Measurements from ENCODE around the gene SMPD1. TPM values are rescaled to one million over a fixed set of nuclear protein-coding genes. Genes with fewer than 3 reads are reported as not detected.
A peak's percentile ranks its signal among the peaks of the same experiment; 100 is the strongest.

Gene SMPD1
- polyA plus RNA-seq, 4 donors: 22.0 to 41.2 (median 29.3) TPM

DNA sequence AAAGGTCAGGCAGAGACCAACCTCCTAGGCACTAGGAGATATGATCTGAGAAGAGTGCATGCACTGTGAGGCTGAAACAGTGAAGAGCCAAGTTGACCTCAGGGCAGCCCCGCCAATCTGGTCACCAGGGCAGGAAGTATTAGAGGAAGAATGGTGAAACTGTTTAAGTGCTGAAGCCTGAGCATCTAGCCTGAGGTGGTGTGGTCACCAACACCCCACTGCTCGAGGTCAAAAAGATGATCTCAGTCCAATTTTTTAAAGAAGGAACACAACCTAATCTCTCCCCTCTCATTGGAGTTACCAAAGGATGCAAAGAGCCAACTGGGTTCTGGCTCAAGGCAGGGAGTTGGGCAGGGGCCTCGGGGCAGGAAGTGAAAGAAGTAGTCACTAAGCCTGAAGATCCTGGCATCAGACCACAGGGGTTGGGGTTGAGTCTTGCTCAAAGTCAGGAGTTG, 24.6 kb downstream of the SMPD1 start:
- WGBS, 3 donors: 63 to 83% (median 65%) methylated on average over 3 of the region's 3 CpGs

DNA sequence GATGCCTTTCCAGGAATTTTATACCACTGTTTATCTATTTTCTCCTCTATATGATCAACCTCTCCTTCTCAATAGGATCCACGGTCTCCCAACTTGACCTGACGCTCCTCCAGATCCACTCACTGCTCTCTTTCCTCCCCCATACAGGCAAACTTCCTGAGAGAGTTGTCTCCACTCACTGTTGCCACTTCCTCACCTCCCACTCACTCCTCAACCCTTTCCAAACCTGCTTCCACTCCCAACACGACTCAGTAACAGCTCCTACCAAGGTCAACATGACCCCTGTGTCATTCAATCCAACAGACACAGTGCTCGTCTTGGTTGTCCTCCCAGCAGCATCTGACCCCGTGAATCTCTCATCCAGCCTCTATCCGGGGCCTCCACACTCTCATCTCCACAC, 25.5 kb downstream of the SMPD1 start:
- H3K27me3 ChIP-seq (ENCODE audit: control insufficient read depth in 3 of 3, insufficient read depth in 3 of 3, low read length in 3 of 3): no peaks in the 10 kb centered on the region
- WGBS, 3 donors: 84 to 86% (median 85%) methylated on average over 6 of the region's 6 CpGs
- peaks cover 0 to 5% (median 0%) of the 10 kb centered on the region in 3 donors for H3K36me3 ChIP-seq (ENCODE audit: control insufficient read depth in 3 of 3, insufficient read depth in 2 of 3, low read depth in 1 of 3, low read length in 3 of 3)
- H3K27ac ChIP-seq (ENCODE audit: low read depth in 1 of 3, low read length in 2 of 3): no peak overlapping the region
- DNase-seq: no peak
- H3K4me1 ChIP-seq (ENCODE audit: control insufficient read depth in 3 of 3, insufficient read depth in 2 of 3, low read depth in 1 of 3, low read length in 2 of 3): peaks cover 0 to 11% (median 3%) of the 10 kb centered on the region in 3 donors
- FAIRE-seq: no peak
- H3K4me3 ChIP-seq (ENCODE audit: low read depth in 1 of 3, low read length in 3 of 3): no peak overlapping the region
- H3K9me3 ChIP-seq (ENCODE audit: control insufficient read depth in 2 of 2, insufficient read depth in 1 of 2, low read depth in 1 of 2, low read length in 1 of 2): no peaks in the 10 kb centered on the region

More for the DNA sequence above, 24.6 kb downstream of the SMPD1 start:
- Histone ChIP-seq H3K4me3 (ENCODE audit: low read depth in 1 of 3, low read length in 3 of 3) (no peak overlapping the region), H3K9me3 (ENCODE audit: control insufficient read depth in 2 of 2, insufficient read depth in 1 of 2, low read depth in 1 of 2, low read length in 1 of 2) (no peaks in the 10 kb centered on the region), H3K27ac (ENCODE audit: low read depth in 1 of 3, low read length in 2 of 3) (no peak overlapping the region), H3K36me3 (ENCODE audit: control insufficient read depth in 3 of 3, insufficient read depth in 2 of 3, low read depth in 1 of 3, low read length in 3 of 3) (peaks cover 0 to 13% (median 0%) of the 10 kb centered on the region in 3 donors), H3K4me1 (ENCODE audit: control insufficient read depth in 3 of 3, insufficient read depth in 2 of 3, low read depth in 1 of 3, low read length in 2 of 3) (peaks cover 0 to 11% (median 2%) of the 10 kb centered on the region in 3 donors), H3K27me3 (ENCODE audit: control insufficient read depth in 3 of 3, insufficient read depth in 3 of 3, low read length in 3 of 3) (no peaks in the 10 kb centered on the region)
- DNase-seq (no peak), FAIRE-seq (no peak)

DNA sequence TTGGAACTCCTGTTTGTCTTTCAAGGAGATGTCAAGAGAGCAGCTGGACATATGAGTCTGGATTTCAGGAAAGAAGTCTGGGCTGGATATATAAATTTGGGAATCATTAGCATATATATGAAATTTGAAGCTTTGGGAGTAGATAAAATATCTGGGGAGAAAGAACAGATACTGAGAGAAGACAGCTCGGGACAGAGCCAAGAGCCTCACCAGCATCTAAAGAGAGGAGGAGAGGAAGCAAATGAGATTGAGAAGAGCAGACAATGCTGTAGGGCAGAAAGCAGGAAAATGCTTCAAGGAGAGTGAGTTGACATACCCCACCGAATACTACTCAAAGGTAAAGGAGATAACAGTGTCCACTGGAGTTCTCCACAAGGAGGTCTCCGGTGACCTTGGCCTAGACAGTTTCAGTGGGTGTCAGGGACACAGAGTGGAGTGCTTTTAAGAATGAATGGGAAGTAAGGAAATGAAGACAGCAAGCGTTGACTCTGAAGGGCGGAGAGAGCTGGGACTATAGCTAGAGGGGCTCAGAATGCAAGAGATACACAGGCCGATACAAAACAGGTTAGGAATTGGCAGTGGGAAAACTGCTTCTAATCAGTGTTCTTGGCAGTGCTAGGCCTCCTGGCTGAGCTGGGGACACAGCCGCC, 27.8 kb downstream of the SMPD1 start:
- DNase-seq (peak; percentile 16 to 50), FAIRE-seq (no peak)
- peak overlapping the region in 2 of 3 donors; percentile 48 to 68 for H3K27ac ChIP-seq (ENCODE audit: low read depth in 1 of 3, low read length in 2 of 3)
- peaks cover 0 to 11% (median 3%) of the 10 kb centered on the region in 3 donors for H3K4me1 ChIP-seq (ENCODE audit: control insufficient read depth in 3 of 3, insufficient read depth in 2 of 3, low read depth in 1 of 3, low read length in 2 of 3)
- H3K27me3 ChIP-seq (ENCODE audit: control insufficient read depth in 3 of 3, insufficient read depth in 3 of 3, low read length in 3 of 3): peaks cover 0 to 3% (median 0%) of the 10 kb centered on the region in 3 donors
- peak overlapping the region; percentile 67 to 86 (median 75) for H3K4me3 ChIP-seq (ENCODE audit: low read depth in 1 of 3, low read length in 3 of 3)
- no peaks in the 10 kb centered on the region for H3K36me3 ChIP-seq (ENCODE audit: control insufficient read depth in 3 of 3, insufficient read depth in 2 of 3, low read depth in 1 of 3, low read length in 3 of 3)
- H3K9me3 ChIP-seq (ENCODE audit: control insufficient read depth in 2 of 2, insufficient read depth in 1 of 2, low read depth in 1 of 2, low read length in 1 of 2): no peaks in the 10 kb centered on the region
- 39 to 57% (median 46%) methylated on average over 6 to 7 of the region's 7 CpGs for WGBS, 3 donors

DNA sequence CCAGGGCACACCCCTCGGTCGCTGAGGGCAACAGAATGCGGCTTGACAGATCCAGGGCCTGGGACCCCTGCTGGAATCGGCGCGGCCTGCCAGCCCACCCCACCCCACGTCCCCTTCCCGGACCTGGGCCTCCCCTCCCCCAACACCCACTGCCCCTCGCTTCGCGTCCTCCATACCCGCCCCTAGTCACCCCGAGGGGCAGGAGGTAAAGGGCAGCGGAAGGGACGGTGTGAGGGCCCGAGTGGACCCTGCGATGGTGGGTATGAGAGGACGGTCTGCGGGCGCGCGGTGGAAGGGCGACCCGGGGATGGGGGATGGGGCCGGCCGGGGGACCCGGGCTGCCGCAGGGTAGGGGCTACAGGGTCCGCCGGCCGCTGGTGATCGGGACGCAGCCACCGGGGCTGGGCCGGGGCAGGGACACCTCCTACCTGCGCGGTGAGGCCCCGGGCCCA, 28.3 kb downstream of the SMPD1 start:
- no peak for FAIRE-seq
- peaks cover 0 to 6% (median 0%) of the 10 kb centered on the region in 3 donors for H3K27me3 ChIP-seq (ENCODE audit: control insufficient read depth in 3 of 3, insufficient read depth in 3 of 3, low read length in 3 of 3)
- no peaks in the 10 kb centered on the region for H3K9me3 ChIP-seq (ENCODE audit: control insufficient read depth in 2 of 2, insufficient read depth in 1 of 2, low read depth in 1 of 2, low read length in 1 of 2)
- H3K4me3 ChIP-seq (ENCODE audit: low read depth in 1 of 3, low read length in 3 of 3): peak overlapping the region; percentile 67 to 86 (median 75)
- H3K4me1 ChIP-seq (ENCODE audit: control insufficient read depth in 3 of 3, insufficient read depth in 2 of 3, low read depth in 1 of 3, low read length in 2 of 3): peaks cover 0 to 11% (median 3%) of the 10 kb centered on the region in 3 donors
- H3K27ac ChIP-seq (ENCODE audit: low read depth in 1 of 3, low read length in 2 of 3): peak overlapping the region; percentile 48 to 68 (median 50)
- no peaks in the 10 kb centered on the region for H3K36me3 ChIP-seq (ENCODE audit: control insufficient read depth in 3 of 3, insufficient read depth in 2 of 3, low read depth in 1 of 3, low read length in 3 of 3)
- 1 to 4% (median 2%) methylated on average over 21 to 38 of the region's 38 CpGs for WGBS, 3 donors
- no peak for DNase-seq

DNA sequence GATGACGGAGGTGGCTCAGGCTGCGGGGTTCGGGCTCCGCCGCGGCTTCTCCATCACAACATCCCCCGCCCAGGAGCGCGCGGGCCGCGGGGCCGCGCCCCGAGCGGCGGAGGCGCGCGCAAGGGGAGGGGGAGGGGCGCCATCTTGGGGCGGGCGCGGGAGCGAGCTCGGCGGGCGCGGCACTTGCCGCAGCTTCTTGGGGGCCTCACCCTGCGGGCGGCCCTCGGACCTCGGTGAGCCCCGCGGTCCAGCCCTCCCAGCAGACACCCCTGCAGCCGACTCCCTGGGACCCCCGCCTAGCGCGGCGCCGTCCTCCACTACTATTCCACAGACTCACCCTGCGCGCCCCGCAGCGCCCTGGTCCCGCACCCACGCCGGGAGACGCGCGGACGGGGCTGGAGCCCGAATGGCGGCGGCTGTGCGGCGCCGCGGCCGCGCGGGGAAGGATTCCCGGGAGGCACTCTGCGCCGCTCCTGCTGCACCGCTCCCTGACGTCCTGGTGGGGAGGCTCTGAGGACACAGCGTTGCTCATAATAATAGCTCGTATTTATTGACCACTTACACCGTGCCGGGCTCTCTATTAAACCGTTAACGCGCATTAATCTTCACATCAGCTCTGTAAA, 28.8 kb downstream of the SMPD1 start, which contains the start of gene APBB1:
APBB1 (minus strand) TSS at position 86 of the 623 bp plus-strand sequence. CDS start 7,747 bp downstream, outside the sequence.
- DNase-seq (peak; percentile 61 to 89), FAIRE-seq (no peak)
- H3K27me3 ChIP-seq (ENCODE audit: control insufficient read depth in 3 of 3, insufficient read depth in 3 of 3, low read length in 3 of 3): peaks cover 0 to 6% (median 0%) of the 10 kb centered on the region in 3 donors
- 0% methylated on average over 44 to 75 of the region's 75 CpGs for WGBS, 3 donors
- H3K36me3 ChIP-seq (ENCODE audit: control insufficient read depth in 3 of 3, insufficient read depth in 2 of 3, low read depth in 1 of 3, low read length in 3 of 3): no peaks in the 10 kb centered on the region
- H3K4me3 ChIP-seq (ENCODE audit: low read depth in 1 of 3, low read length in 3 of 3): peak within 1 kb of the TSS; percentile 67 to 86 (median 75)
- peak within 1 kb of the TSS; percentile 50 to 83 (median 77) for H3K27ac ChIP-seq (ENCODE audit: low read depth in 1 of 3, low read length in 2 of 3)
- H3K9me3 ChIP-seq (ENCODE audit: control insufficient read depth in 2 of 2, insufficient read depth in 1 of 2, low read depth in 1 of 2, low read length in 1 of 2): no peaks in the 10 kb centered on the region
- H3K4me1 ChIP-seq (ENCODE audit: control insufficient read depth in 3 of 3, insufficient read depth in 2 of 3, low read depth in 1 of 3, low read length in 2 of 3): peaks cover 0 to 11% (median 3%) of the 10 kb centered on the region in 3 donors

DNA sequence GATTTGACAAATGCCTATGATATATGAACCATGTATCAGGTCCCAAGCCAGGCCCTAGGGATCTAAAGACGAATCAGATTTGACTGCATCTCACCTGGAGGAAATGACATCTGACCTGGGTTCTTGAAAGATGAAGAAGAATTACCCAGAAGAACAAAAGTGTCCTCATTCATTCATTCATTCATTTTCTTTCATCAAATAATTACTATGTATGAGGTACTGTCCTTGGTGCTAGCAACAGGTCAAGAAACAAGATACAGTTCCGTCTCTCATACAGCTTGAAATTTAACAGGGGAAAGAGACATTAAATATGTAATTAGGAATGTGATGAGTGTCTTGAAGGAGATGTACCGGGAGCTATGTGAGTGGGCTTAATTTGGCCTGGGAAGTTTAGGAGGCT, 30.4 kb downstream of the SMPD1 start:
- DNase-seq (no peak), FAIRE-seq (no peak)
- H3K27ac ChIP-seq (ENCODE audit: low read depth in 1 of 3, low read length in 2 of 3): no peak overlapping the region
- 87 to 93% (median 90%) methylated on average over 3 of the region's 3 CpGs for WGBS, 3 donors
- no peak overlapping the region for H3K4me3 ChIP-seq (ENCODE audit: low read depth in 1 of 3, low read length in 3 of 3)
- peaks cover 0 to 6% (median 0%) of the 10 kb centered on the region in 3 donors for H3K27me3 ChIP-seq (ENCODE audit: control insufficient read depth in 3 of 3, insufficient read depth in 3 of 3, low read length in 3 of 3)
- no peaks in the 10 kb centered on the region for H3K36me3 ChIP-seq (ENCODE audit: control insufficient read depth in 3 of 3, insufficient read depth in 2 of 3, low read depth in 1 of 3, low read length in 3 of 3)
- H3K4me1 ChIP-seq (ENCODE audit: control insufficient read depth in 3 of 3, insufficient read depth in 2 of 3, low read depth in 1 of 3, low read length in 2 of 3): peaks cover 0 to 11% (median 3%) of the 10 kb centered on the region in 3 donors
- H3K9me3 ChIP-seq (ENCODE audit: control insufficient read depth in 2 of 2, insufficient read depth in 1 of 2, low read depth in 1 of 2, low read length in 1 of 2): no peaks in the 10 kb centered on the region

DNA sequence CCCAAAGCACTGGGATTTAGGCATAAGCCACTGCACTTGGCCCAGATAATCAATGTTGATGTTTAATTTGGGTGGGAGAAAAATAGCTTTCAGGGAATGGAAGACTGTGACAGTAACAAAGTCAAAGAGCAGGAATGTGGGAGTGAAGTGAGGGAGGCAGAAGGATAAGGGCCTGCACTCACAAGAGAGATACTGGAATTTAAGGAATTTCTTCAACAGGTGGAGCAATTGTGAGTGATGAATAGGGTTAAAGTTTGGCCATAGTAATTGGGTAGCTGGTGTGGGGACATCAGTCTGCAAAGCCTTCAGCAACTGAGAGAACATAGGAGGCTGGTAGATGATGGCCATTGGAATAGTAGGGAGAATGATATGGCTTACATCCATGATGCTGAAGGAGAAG, 37.2 kb downstream of the SMPD1 start:
- H3K9me3 ChIP-seq (ENCODE audit: control insufficient read depth in 2 of 2, insufficient read depth in 1 of 2, low read depth in 1 of 2, low read length in 1 of 2): no peaks in the 10 kb centered on the region
- H3K4me3 ChIP-seq (ENCODE audit: low read depth in 1 of 3, low read length in 3 of 3): no peak overlapping the region
- no peaks in the 10 kb centered on the region for H3K4me1 ChIP-seq (ENCODE audit: control insufficient read depth in 3 of 3, insufficient read depth in 2 of 3, low read depth in 1 of 3, low read length in 2 of 3)
- FAIRE-seq (no peak), DNase-seq (no peak)
- H3K27ac ChIP-seq (ENCODE audit: low read depth in 1 of 3, low read length in 2 of 3): no peak overlapping the region
- H3K27me3 ChIP-seq (ENCODE audit: control insufficient read depth in 3 of 3, insufficient read depth in 3 of 3, low read length in 3 of 3): peaks cover 0 to 6% (median 0%) of the 10 kb centered on the region in 3 donors
- peaks cover 0 to 3% (median 0%) of the 10 kb centered on the region in 3 donors for H3K36me3 ChIP-seq (ENCODE audit: control insufficient read depth in 3 of 3, insufficient read depth in 2 of 3, low read depth in 1 of 3, low read length in 3 of 3)

DNA sequence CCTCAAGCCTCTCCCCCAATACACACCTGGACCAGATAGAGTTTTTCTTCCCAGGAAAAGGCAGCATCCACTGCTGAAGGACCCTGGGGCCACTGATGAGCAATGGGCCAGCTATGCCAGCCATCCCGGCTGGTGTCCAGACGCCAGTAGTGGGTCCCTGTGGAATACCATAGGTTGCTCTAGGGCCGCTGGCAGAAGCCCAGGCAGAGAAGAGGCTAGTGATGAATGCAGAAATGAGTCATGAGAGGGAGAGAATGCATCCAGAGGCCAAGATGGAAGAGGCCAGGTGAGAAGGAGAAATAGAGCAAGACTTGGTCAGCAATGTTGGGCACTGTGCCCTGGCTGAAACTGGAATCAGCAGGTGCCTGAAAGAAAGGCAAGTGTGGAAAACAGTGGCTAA, 41.6 kb downstream of the SMPD1 start:
- no peaks in the 10 kb centered on the region for H3K4me1 ChIP-seq (ENCODE audit: control insufficient read depth in 3 of 3, insufficient read depth in 2 of 3, low read depth in 1 of 3, low read length in 2 of 3)
- 84 to 89% (median 89%) methylated on average over 3 of the region's 3 CpGs for WGBS, 3 donors
- FAIRE-seq (no peak), DNase-seq (no peak)
- peaks cover 0 to 3% (median 0%) of the 10 kb centered on the region in 3 donors for H3K36me3 ChIP-seq (ENCODE audit: control insufficient read depth in 3 of 3, insufficient read depth in 2 of 3, low read depth in 1 of 3, low read length in 3 of 3)
- H3K27ac ChIP-seq (ENCODE audit: low read depth in 1 of 3, low read length in 2 of 3): no peak overlapping the region
- H3K9me3 ChIP-seq (ENCODE audit: control insufficient read depth in 2 of 2, insufficient read depth in 1 of 2, low read depth in 1 of 2, low read length in 1 of 2): no peaks in the 10 kb centered on the region
- H3K4me3 ChIP-seq (ENCODE audit: low read depth in 1 of 3, low read length in 3 of 3): no peak overlapping the region
- no peaks in the 10 kb centered on the region for H3K27me3 ChIP-seq (ENCODE audit: control insufficient read depth in 3 of 3, insufficient read depth in 3 of 3, low read length in 3 of 3)

Measured in small intestine (tissue), 7 donors.